HG03095 (cell line): ENCODE results near the gene CPS1.

Experiments used
- ATAC-seq: cut with Tn5 transposase; IDR thresholded peaks from one replicate; pipeline ENCODE4 v1.9.1; 2021; ENCODE audit warnings: moderate library complexity; ENCODE audit not compliant: unreplicated experiment

The CPS1 gene

GRCh38 chr2:210673117-210673516 is 116.7 kb downstream of the CPS1 start:
- no peak for ATAC-seq

GRCh38 chr2:210676067-210676466 is 119.7 kb downstream of the CPS1 start:
- ATAC-seq, result no peak

- no peak for ATAC-seq
These were observed 125.1 kb downstream of the CPS1 start for GRCh38 chr2:210681491-210681890.

- ATAC-seq, result no peak
These were observed 130.0 kb downstream of the CPS1 start for GRCh38 chr2:210686401-210686800.

- ATAC-seq, result no peak
These were observed 131.5 kb downstream of the CPS1 start for GRCh38 chr2:210687786-210688470.

- no peak for ATAC-seq
These were observed 151.5 kb downstream of the CPS1 start for GRCh38 chr2:210707900-210708299.

- ATAC-seq, result no peak
These were observed 156.7 kb downstream of the CPS1 start for GRCh38 chr2:210713122-210713521.

GRCh38 chr2:210715560-210716082 is 159.2 kb downstream of the CPS1 start:
- no peak for ATAC-seq

- no peak for ATAC-seq
These were observed 162.1 kb downstream of the CPS1 start for GRCh38 chr2:210718503-210718902.

- ATAC-seq, result no peak
These were observed 165.7 kb downstream of the CPS1 start for GRCh38 chr2:210722092-210722491.

- peak; percentile 50 for ATAC-seq
These were observed 171.2 kb downstream of the CPS1 start for GRCh38 chr2:210727549-210727948.
